ENCODE data around the gene PDLIM5. TPM values are rescaled to one million over a fixed set of nuclear protein-coding genes. Genes with fewer than 3 reads are reported as not detected.
"Not testable (repeated sequence)": the region's sequence is repeated elsewhere in the genome, so short reads cannot be mapped to it uniquely, and the experiment has no call there.

The PDLIM5 gene, protein sequence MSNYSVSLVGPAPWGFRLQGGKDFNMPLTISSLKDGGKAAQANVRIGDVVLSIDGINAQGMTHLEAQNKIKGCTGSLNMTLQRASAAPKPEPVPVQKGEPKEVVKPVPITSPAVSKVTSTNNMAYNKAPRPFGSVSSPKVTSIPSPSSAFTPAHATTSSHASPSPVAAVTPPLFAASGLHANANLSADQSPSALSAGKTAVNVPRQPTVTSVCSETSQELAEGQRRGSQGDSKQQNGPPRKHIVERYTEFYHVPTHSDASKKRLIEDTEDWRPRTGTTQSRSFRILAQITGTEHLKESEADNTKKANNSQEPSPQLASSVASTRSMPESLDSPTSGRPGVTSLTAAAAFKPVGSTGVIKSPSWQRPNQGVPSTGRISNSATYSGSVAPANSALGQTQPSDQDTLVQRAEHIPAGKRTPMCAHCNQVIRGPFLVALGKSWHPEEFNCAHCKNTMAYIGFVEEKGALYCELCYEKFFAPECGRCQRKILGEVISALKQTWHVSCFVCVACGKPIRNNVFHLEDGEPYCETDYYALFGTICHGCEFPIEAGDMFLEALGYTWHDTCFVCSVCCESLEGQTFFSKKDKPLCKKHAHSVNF
- total RNA-seq (10 to 100 TPM; 14.4 to 61.7 (median 31.4) TPM), polyA plus RNA-seq (10 to 100 TPM; 38.1 to 42.0 TPM), total RNA-seq (28.5 reads per million, percentile 58 among the genes with 10 or more reads in this experiment)

DNA sequence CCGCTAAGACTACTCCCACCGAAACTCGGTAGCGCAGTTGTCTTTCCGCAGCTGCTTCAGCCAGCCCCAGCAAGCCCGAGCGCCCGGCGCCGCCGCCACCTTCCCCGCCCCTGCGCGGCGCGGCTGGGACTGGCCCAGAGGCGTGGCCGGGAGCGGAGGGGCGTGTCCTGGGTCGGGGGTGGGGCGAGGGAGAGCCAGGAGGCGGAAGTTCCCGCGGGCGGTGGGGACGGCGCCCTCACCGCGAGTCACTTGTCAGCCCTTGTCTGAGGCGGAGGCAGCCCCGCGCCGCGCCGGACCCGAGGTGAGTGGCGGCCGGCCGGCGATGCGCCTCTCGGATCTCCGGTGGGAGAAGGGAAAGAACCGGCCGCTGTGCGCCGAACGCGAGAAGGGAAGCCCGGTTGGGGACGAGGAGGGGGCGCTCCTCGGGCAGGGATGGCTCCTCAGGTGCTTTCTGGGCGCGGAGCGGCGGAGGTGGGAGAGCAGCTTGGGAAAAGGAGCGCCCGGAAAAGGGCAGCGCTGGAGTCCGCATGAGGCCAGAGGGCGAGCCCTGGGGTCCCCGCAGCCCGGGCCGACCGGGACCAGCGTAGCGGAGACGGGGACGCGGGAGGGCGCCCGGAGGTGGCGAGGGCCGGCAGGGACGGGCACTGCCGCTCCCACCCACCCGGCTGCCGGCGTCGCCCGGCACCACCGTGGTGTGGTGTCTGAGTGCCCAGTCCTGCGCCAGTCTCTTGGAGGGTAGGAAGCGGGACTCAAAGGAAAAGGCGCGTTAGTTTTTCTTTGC is at the start of gene PDLIM5:
PDLIM5 (plus strand) TSS at position 248 of the 781 bp plus-strand sequence. CDS start 3,347 bp downstream, outside the sequence.
- Mint-ChIP-seq H3K4me3 (peak within 1 kb of the TSS; percentile 87 to 95 (median 92)), H3K27ac (peak within 1 kb of the TSS; percentile 58 to 86 (median 77)), H3K27me3 (peaks cover 10 to 43% (median 21%) of the 10 kb centered on the region in 5 donors), H3K9me3 (peaks cover 0 to 3% (median 0%) of the 10 kb centered on the region in 11 donors), H3K36me3 (peaks cover 0 to 7% (median 0%) of the 10 kb centered on the region in 5 donors), H3K4me1 (peaks cover 16 to 33% (median 29%) of the 10 kb centered on the region in 7 donors)
- CTCF ChIA-PET = no interaction called here
- Histone ChIP-seq H3K27me3 (ENCODE audit: control insufficient read depth in 2 of 2, insufficient read depth in 2 of 2, low read length in 2 of 2) (peaks cover 0 to 3% of the 10 kb centered on the region in 2 donors), H3K4me1 (ENCODE audit: control insufficient read depth in 2 of 2, insufficient read depth in 2 of 2, low read length in 2 of 2) (peaks cover 5 to 17% of the 10 kb centered on the region in 2 donors), H3K4me3 (ENCODE audit: low read length) (peak within 1 kb of the TSS; percentile 78), H3K36me3 (ENCODE audit: control insufficient read depth in 2 of 3, insufficient read depth in 3 of 3, low read length in 3 of 3) (peaks cover 0 to 2% (median 0%) of the 10 kb centered on the region in 3 experiments), H3K9me3 (ENCODE audit: control insufficient read depth in 2 of 3, low read length in 3 of 3) (no peaks in the 10 kb centered on the region), H3K27ac (ENCODE audit: low read depth, low read length) (peak within 1 kb of the TSS; percentile 63)
- ATAC-seq (peak; percentile 98), DNase-seq (peak; percentile 80 to 93 (median 88))
- intact Hi-C loops (cut with micrococcal nuclease) = loop anchor here (1.0 to 5.0 kb wide), 4 partner anchors 45 to 635 kb away; partner anchors contain the start of gene SMARCAD1 (in 2 of the 2)
- POLR2A ChIA-PET = interaction anchor here (0.6 kb wide), 1 partner anchor 36 kb away, joined by 3 read pairs; no protein-coding TSS in a partner anchor

DNA sequence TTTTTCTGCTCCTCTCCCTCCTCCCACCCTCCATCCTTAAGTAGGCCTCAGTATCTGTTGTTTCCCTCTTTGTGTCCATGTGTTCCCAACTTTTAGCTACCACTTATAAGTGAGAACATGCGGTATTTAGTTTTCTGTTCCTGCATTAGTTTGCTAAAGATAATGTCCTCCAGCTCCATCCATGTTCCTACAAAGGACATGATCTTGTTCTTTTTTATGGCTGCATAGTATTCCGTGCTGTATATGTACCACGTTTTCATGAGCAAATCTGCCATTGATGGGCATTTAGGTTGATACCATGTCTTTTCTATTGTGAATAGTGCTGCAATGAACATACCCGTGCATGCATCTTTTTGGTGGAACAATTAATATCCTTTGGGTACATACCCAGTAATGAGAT is 49.3 kb upstream of the PDLIM5 start:
- ATAC-seq; H3K27me3 Mint-ChIP-seq; intact Hi-C loops (cut with micrococcal nuclease): not testable (repeated sequence)

DNA sequence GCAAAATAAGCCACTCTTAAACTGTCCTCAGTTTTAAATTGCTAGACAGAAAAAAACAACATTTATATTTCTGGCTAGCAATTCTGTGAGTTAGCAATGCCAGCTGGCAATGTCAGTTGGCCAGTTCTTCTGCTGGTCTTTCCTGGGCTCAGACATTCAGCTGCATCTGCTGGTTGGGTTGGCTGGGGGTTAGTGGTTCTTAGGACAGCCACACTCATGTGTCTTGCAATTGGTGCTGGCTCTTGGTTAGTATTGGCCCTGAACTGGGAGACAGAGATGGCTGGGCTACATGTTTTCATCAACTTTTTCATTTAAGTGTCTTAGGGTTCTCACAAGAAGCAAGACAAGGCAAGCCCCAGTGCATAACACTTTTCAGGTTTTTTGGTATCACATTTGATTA is 48.0 kb upstream of the PDLIM5 start:
- H3K4me1 Mint-ChIP-seq = no peaks in the 10 kb centered on the region
- ATAC-seq = no peak
- intact Hi-C loops (cut with micrococcal nuclease) = no loop called here
- Histone ChIP-seq H3K36me3 (ENCODE audit: control insufficient read depth in 2 of 3, insufficient read depth in 3 of 3, low read length in 3 of 3) (no peaks in the 10 kb centered on the region), H3K27me3 (ENCODE audit: control insufficient read depth in 2 of 2, insufficient read depth in 2 of 2, low read length in 2 of 2) (no peaks in the 10 kb centered on the region), H3K4me3 (ENCODE audit: low read length) (no peak overlapping the region), H3K4me1 (ENCODE audit: control insufficient read depth in 2 of 2, insufficient read depth in 2 of 2, low read length in 2 of 2) (no peaks in the 10 kb centered on the region), H3K27ac (ENCODE audit: low read depth, low read length) (no peak overlapping the region), H3K9me3 (ENCODE audit: control insufficient read depth in 2 of 3, low read length in 3 of 3) (no peaks in the 10 kb centered on the region)
- H3K27me3 Mint-ChIP-seq = peaks cover 0 to 12% (median 2%) of the 10 kb centered on the region in 5 donors
- no peak overlapping the region for H3K4me3 Mint-ChIP-seq
- H3K36me3 Mint-ChIP-seq = no peaks in the 10 kb centered on the region
- ChIA-PET CTCF (no interaction called here), POLR2A (no interaction called here)
- no peak for DNase-seq
- H3K27ac Mint-ChIP-seq = no peak overlapping the region
- H3K9me3 Mint-ChIP-seq = peaks cover 0 to 2% (median 0%) of the 10 kb centered on the region in 11 donors

More for the DNA sequence above, 49.3 kb upstream of the PDLIM5 start:
- H3K9me3 ChIP-seq (ENCODE audit: control insufficient read depth in 2 of 3, low read length in 3 of 3); H3K4me1 ChIP-seq (ENCODE audit: control insufficient read depth in 2 of 2, insufficient read depth in 2 of 2, low read length in 2 of 2); H3K27ac Mint-ChIP-seq; H3K27me3 ChIP-seq (ENCODE audit: control insufficient read depth in 2 of 2, insufficient read depth in 2 of 2, low read length in 2 of 2); H3K36me3 ChIP-seq (ENCODE audit: control insufficient read depth in 2 of 3, insufficient read depth in 3 of 3, low read length in 3 of 3); H3K4me3 ChIP-seq (ENCODE audit: low read length); DNase-seq; H3K36me3 Mint-ChIP-seq; H3K4me3 Mint-ChIP-seq; H3K27ac ChIP-seq (ENCODE audit: low read depth, low read length); H3K9me3 Mint-ChIP-seq; H3K4me1 Mint-ChIP-seq; POLR2A ChIA-PET; CTCF ChIA-PET: not testable (repeated sequence)

DNA sequence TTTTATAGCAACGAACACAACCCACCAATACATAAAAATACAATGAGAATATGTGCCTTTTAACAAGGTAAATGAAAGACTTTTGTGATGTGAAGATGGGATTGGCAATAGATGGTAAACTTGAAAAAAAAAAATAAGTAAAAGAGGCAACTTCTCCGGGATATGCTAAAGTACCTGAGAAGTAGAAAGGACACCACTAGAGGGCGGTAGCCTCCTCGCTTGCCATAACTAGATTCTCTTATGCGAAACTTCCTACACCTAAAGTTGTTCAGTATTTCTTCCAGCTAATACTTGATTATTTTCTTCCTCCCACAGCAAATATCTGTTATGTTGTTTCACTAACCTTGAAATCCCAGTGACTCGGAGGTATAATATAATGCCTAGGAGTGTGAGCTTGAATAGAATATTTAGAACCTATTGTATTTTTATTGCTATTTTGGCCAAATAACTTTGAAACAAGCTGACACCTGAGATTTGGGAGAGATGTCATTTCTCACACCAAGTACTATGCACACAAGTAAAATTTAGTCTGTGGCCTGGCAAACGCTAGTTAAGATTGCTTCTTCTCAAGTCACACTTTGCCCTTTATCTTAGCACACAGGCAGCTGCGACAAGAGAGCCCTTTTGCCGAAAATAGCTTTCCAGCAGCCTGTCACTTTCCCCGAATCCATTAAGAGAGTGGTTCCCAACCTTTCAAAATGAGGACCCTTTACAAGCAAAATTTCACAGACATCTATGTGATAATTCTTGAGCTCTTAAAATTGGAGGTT is 44.9 kb upstream of the PDLIM5 start:
- POLR2A ChIA-PET = no interaction called here
- DNase-seq (peak; percentile 6 to 64 (median 48)), ATAC-seq (peak; percentile 80)
- Histone ChIP-seq H3K27ac (ENCODE audit: low read depth, low read length) (no peak overlapping the region), H3K36me3 (ENCODE audit: control insufficient read depth in 2 of 3, insufficient read depth in 3 of 3, low read length in 3 of 3) (no peaks in the 10 kb centered on the region), H3K4me1 (ENCODE audit: control insufficient read depth in 2 of 2, insufficient read depth in 2 of 2, low read length in 2 of 2) (no peaks in the 10 kb centered on the region), H3K27me3 (ENCODE audit: control insufficient read depth in 2 of 2, insufficient read depth in 2 of 2, low read length in 2 of 2) (no peaks in the 10 kb centered on the region), H3K4me3 (ENCODE audit: low read length) (no peak overlapping the region), H3K9me3 (ENCODE audit: control insufficient read depth in 2 of 3, low read length in 3 of 3) (no peaks in the 10 kb centered on the region)
- CTCF ChIA-PET = interaction anchor here (0.6 to 2.1 kb wide), 15 partner anchors 30 to 585 kb away, joined by 3 to 9 read pairs (median 3); no protein-coding TSS in a partner anchor
- Mint-ChIP-seq H3K9me3 (peaks cover 0 to 2% (median 0%) of the 10 kb centered on the region in 11 donors), H3K27ac (no peak overlapping the region), H3K4me3 (no peak overlapping the region), H3K36me3 (no peaks in the 10 kb centered on the region), H3K4me1 (no peaks in the 10 kb centered on the region), H3K27me3 (peaks cover 0 to 21% (median 5%) of the 10 kb centered on the region in 5 donors)
- intact Hi-C loops (cut with micrococcal nuclease) = loop anchor here (1.0 to 5.0 kb wide), 5 partner anchors 44 to 685 kb away; partner anchors contain the start of gene PDLIM5 (in 2 of the 2)

DNA sequence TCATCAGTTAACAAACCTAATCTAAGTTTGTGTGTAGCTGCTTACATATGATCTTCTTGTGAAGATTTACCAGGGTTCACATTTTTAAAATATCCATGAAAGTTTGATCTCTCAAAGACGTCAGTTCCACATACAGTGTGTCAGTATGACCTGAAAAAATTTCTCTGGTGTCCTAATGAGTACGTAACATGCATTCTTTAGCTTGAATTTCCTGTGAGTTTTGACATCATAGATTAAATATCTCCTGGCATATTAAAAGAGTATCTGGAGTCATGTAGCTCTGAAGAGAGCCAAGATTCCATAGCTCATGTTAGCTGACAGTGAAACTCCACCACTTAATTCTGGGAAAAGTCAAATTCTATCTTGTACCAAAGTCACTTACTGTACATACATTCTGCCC is 43.9 kb upstream of the PDLIM5 start:
- H3K36me3 ChIP-seq (ENCODE audit: control insufficient read depth in 2 of 3, insufficient read depth in 3 of 3, low read length in 3 of 3) = no peaks in the 10 kb centered on the region
- H3K27me3 Mint-ChIP-seq = peaks cover 3 to 25% (median 5%) of the 10 kb centered on the region in 5 donors
- ATAC-seq (no peak), DNase-seq (no peak)
- no peaks in the 10 kb centered on the region for H3K36me3 Mint-ChIP-seq
- no peak overlapping the region for H3K27ac Mint-ChIP-seq
- ChIA-PET CTCF (interaction anchor here (0.6 to 1.8 kb wide), 8 partner anchors 29 to 558 kb away, joined by 3 to 8 read pairs (median 3); no protein-coding TSS in a partner anchor), POLR2A (no interaction called here)
- H3K9me3 ChIP-seq (ENCODE audit: control insufficient read depth in 2 of 3, low read length in 3 of 3) = no peaks in the 10 kb centered on the region
- no peak overlapping the region for H3K4me3 ChIP-seq (ENCODE audit: low read length)
- no peaks in the 10 kb centered on the region for H3K9me3 Mint-ChIP-seq
- no peaks in the 10 kb centered on the region for H3K27me3 ChIP-seq (ENCODE audit: control insufficient read depth in 2 of 2, insufficient read depth in 2 of 2, low read length in 2 of 2)
- no peak overlapping the region for H3K27ac ChIP-seq (ENCODE audit: low read depth, low read length)
- H3K4me1 Mint-ChIP-seq = no peaks in the 10 kb centered on the region
- no peak overlapping the region for H3K4me3 Mint-ChIP-seq
- H3K4me1 ChIP-seq (ENCODE audit: control insufficient read depth in 2 of 2, insufficient read depth in 2 of 2, low read length in 2 of 2) = no peaks in the 10 kb centered on the region
- intact Hi-C loops (cut with micrococcal nuclease) = loop anchor here (5.0 kb wide), 3 partner anchors 44 to 684 kb away; partner anchors contain the start of gene PDLIM5 (in 1 of the 2)
